ENCODE data around the gene ZMIZ2.

GRCh38 chr7:44743750-44744149 is 4.9 kb upstream of the ZMIZ2 start:
- TF ChIP-seq ATF2 (CRISPR knock-in tag; IDR thresholded peaks at IDR 0.05) (no peak), FOXM1 (IDR thresholded peaks at IDR 0.05; ENCODE audit: low read depth) (no peak), FOXM1 (CRISPR knock-in tag; IDR thresholded peaks at IDR 0.05; ENCODE audit: low read depth) (no peak), ZNF407 (IDR thresholded peaks at IDR 0.05; ENCODE audit: low read depth) (no peak), CTCF (IDR thresholded peaks at IDR 0.05 in 2 of 3, conservative IDR thresholded peaks at IDR 0.05 in 1 of 3; ENCODE audit: insufficient read depth in 2 of 3, low read depth in 1 of 3, low read length in 3 of 3) (no peak), TAF9B (IDR thresholded peaks at IDR 0.05; ENCODE audit: partially characterized antibody) (no peak)
